OCI-LY3 (cell line): ENCODE data around the gene MASP1.

ENCODE experiments used
- EZH2phosphoT487 ChIP-seq: fragments of 200-600 bp; shearing (Covaris generic); IDR thresholded peaks from 2 replicates; pipeline ENCODE4 v1.6.1; 2018; ENCODE audit warnings: antibody characterized with exemption, mixed run types, low read depth
- TF ChIP-seq, protein P1 (sequence below): fragments of 200-600, 300-600 bp; sonication (generic); IDR thresholded peaks from 2 replicates; pipeline ENCODE4 v1.5.1; 2014; ENCODE audit warnings: antibody characterized with exemption, low read length, low read depth

DNA sequence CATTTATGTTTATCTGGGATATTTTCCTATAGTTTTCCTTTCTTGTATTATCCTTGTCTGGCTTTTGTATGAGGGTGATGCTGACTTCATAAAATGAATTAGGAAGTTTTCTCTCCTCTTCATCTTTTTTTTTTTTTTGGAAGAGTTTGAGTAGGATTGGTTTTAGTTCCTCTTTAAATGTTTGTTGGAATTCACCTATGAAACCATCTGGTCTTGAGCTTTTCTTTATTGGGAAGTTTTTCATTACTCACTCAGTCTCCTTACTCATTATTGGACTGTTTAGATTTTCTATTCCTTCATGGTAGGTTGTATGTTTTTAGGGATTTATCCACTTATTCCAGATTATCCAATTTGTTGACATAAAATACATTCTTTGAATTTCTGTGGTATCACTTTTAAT is 18.7 kb upstream of the MASP1 start:
- no peak for TF ChIP-seq EZH2phosphoT487
- TF ChIP-seq, protein P1, sequence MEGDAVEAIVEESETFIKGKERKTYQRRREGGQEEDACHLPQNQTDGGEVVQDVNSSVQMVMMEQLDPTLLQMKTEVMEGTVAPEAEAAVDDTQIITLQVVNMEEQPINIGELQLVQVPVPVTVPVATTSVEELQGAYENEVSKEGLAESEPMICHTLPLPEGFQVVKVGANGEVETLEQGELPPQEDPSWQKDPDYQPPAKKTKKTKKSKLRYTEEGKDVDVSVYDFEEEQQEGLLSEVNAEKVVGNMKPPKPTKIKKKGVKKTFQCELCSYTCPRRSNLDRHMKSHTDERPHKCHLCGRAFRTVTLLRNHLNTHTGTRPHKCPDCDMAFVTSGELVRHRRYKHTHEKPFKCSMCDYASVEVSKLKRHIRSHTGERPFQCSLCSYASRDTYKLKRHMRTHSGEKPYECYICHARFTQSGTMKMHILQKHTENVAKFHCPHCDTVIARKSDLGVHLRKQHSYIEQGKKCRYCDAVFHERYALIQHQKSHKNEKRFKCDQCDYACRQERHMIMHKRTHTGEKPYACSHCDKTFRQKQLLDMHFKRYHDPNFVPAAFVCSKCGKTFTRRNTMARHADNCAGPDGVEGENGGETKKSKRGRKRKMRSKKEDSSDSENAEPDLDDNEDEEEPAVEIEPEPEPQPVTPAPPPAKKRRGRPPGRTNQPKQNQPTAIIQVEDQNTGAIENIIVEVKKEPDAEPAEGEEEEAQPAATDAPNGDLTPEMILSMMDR: no peak
